DOHH2 (cell line): ENCODE results near the gene TNRC6B.

ENCODE experiments used
- EZH2phosphoT487 ChIP-seq: fragments of 200-600 bp; sonication (generic); IDR thresholded peaks from 2 replicates; pipeline ENCODE4 v1.6.1; 2017; ENCODE audit warnings: borderline replicate concordance, mild to moderate bottlenecking, antibody characterized with exemption, low read length, moderate library complexity, mixed read lengths
- TF ChIP-seq, protein P1 (sequence below): fragments of 200-600 bp; sonication (generic); IDR thresholded peaks from one replicate; pipeline ENCODE4 v1.5.1; 2014; ENCODE audit warnings: antibody characterized with exemption, mild to moderate bottlenecking, low read depth, low read length; ENCODE audit not compliant: poor library complexity, severe bottlenecking

DNA sequence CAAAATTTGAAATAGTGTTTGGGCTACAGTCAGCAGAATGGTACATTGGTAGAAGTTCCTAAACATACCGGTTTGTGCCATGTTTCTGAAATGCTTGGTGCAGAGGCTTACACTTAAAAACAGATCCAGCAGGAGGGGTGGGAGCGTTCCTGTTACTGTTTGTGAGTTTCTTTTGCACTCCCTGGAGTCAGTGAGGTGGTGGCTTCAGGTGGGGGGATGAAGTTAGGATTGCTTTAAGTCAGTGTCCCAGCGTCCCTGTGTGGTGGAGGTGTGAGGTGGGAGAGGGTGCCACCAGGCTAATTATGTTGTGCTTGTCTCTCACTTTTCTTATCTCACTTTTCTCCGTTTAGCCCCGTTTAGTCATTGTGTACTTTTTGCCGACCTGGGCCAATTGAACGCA lies 9.7 kb downstream of the TNRC6B start:
- TF ChIP-seq, protein P1, sequence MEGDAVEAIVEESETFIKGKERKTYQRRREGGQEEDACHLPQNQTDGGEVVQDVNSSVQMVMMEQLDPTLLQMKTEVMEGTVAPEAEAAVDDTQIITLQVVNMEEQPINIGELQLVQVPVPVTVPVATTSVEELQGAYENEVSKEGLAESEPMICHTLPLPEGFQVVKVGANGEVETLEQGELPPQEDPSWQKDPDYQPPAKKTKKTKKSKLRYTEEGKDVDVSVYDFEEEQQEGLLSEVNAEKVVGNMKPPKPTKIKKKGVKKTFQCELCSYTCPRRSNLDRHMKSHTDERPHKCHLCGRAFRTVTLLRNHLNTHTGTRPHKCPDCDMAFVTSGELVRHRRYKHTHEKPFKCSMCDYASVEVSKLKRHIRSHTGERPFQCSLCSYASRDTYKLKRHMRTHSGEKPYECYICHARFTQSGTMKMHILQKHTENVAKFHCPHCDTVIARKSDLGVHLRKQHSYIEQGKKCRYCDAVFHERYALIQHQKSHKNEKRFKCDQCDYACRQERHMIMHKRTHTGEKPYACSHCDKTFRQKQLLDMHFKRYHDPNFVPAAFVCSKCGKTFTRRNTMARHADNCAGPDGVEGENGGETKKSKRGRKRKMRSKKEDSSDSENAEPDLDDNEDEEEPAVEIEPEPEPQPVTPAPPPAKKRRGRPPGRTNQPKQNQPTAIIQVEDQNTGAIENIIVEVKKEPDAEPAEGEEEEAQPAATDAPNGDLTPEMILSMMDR: no peak
- no peak for TF ChIP-seq EZH2phosphoT487
